A673 (cell line): ENCODE measurements around the gene HCK.

Source experiments
- CTCF ChIP-seq: fragments of 300-800, 200-600 bp; sonication (generic); conservative IDR thresholded peaks from 2 replicates; pipeline ENCODE4 v1.5.1; 2017; ENCODE audit warnings: low read depth, mild to moderate bottlenecking, antibody characterized with exemption, low read length, moderate library complexity, mixed read lengths
- EZH2 ChIP-seq: fragments of 200-600 bp; sonication (generic); IDR thresholded peaks from 2 replicates; pipeline ENCODE4 v1.6.1; 2017; ENCODE audit warnings: borderline replicate concordance, low read depth, mild to moderate bottlenecking, mixed read lengths, antibody characterized with exemption, low read length; ENCODE audit not compliant: poor library complexity, severe bottlenecking

GRCh38 chr20:32139947-32140346 is 87.9 kb downstream of the HCK start:
- TF ChIP-seq CTCF (no peak), EZH2 (no peak)
